A673 (cell line): ENCODE results near the gene SLC9A1. TPM values are rescaled to one million over a fixed set of nuclear protein-coding genes. Genes with fewer than 3 reads are reported as not detected.

ENCODE experiments used
- BruUV-seq: library from RNA; stranded (reverse); fragments of 400-500 nt; replicated peaks from 2 replicates; lab custom pipeline; 2021; lab: Mats Ljungman, UMichigan
- CTCF ChIA-PET: fragments of 300-600 bp; sonication (Branson Sonifier 250); formaldehyde crosslinking; loops from one replicate; lab custom pipeline; 2022; ENCODE audit warnings: antibody characterized with exemption; lab: Charles Lee
- POLR2A ChIA-PET: fragments of 300-600 bp; sonication (Branson Sonifier 250); formaldehyde crosslinking; loops from one replicate; lab custom pipeline; 2022; ENCODE audit warnings: antibody characterized with exemption; ENCODE audit not compliant: low non-redundant PET; lab: Charles Lee
- DNase-seq: peaks from one replicate; pipeline ENCODE4 v3.0.0-alpha.2; 2015; ENCODE audit warnings: low spot score
- H3K27ac ChIP-seq: fragments of 200-600 bp; sonication (generic); 2 replicates; pipeline ENCODE4 v1.5.1; 2016; ENCODE audit warnings: mixed run types, low read depth, mild to moderate bottlenecking, mixed read lengths, antibody characterized with exemption, low read length; ENCODE audit not compliant: poor library complexity, severe bottlenecking
- H3K27me3 ChIP-seq: fragments of 200-600 bp; sonication (generic); replicated peaks from 2 replicates; pipeline ENCODE4 v1.6.1; 2017; ENCODE audit warnings: mixed run types, low read depth, mild to moderate bottlenecking, mixed read lengths, antibody characterized with exemption, low read length; ENCODE audit not compliant: insufficient read depth, poor library complexity
- H3K36me3 ChIP-seq: fragments of 200-600 bp; sonication (generic); 2 replicates; pipeline ENCODE4 v1.6.1; 2016; ENCODE audit warnings: mixed run types, mild to moderate bottlenecking, mixed read lengths, antibody characterized with exemption, low read length; ENCODE audit not compliant: insufficient read depth, poor library complexity, severe bottlenecking
- H3K4me1 ChIP-seq: fragments of 200-600 bp; sonication (generic); 2 replicates; pipeline ENCODE4 v1.6.1; 2017; ENCODE audit warnings: mixed run types, mild to moderate bottlenecking, mixed read lengths, antibody characterized with exemption, low read length; ENCODE audit not compliant: insufficient read depth, poor library complexity, severe bottlenecking
- H3K4me3 ChIP-seq: fragments of 200-600 bp; sonication (generic); 2 replicates; pipeline ENCODE4 v1.5.1; 2016; ENCODE audit warnings: low read depth, mixed run types, mild to moderate bottlenecking, mixed read lengths, low read length; ENCODE audit not compliant: poor library complexity, severe bottlenecking
- H3K9me3 ChIP-seq: fragments of 200-600 bp; sonication (generic); 2 replicates; pipeline ENCODE4 v1.6.1; 2016; ENCODE audit warnings: mixed run types, low read depth, mild to moderate bottlenecking, mixed read lengths, antibody characterized with exemption, low read length; ENCODE audit not compliant: poor library complexity, severe bottlenecking
- CTCF ChIP-seq: fragments of 300-800, 200-600 bp; sonication (generic); conservative IDR thresholded peaks from 2 replicates; pipeline ENCODE4 v1.5.1; 2017; ENCODE audit warnings: low read depth, mild to moderate bottlenecking, antibody characterized with exemption, low read length, moderate library complexity, mixed read lengths
- EZH2 ChIP-seq: fragments of 200-600 bp; sonication (generic); IDR thresholded peaks from 2 replicates; pipeline ENCODE4 v1.6.1; 2017; ENCODE audit warnings: borderline replicate concordance, low read depth, mild to moderate bottlenecking, mixed read lengths, antibody characterized with exemption, low read length; ENCODE audit not compliant: poor library complexity, severe bottlenecking
- intact Hi-C: fragments of 100-400 bp; cut with micrococcal nuclease; formaldehyde crosslinking; loops from one replicate; pipeline ENCODE4 v1.10.0; 2022; ENCODE audit not compliant: unreplicated experiment
- total RNA-seq: library from RNA; stranded (reverse); gene quantifications from 2 replicates; pipeline ENCODE4 v1.2.3, GENCODE V29; 2021

SLC9A1 gene
- total RNA-seq, 1 experiment from 2014 or later, result 30.2 TPM

DNA sequence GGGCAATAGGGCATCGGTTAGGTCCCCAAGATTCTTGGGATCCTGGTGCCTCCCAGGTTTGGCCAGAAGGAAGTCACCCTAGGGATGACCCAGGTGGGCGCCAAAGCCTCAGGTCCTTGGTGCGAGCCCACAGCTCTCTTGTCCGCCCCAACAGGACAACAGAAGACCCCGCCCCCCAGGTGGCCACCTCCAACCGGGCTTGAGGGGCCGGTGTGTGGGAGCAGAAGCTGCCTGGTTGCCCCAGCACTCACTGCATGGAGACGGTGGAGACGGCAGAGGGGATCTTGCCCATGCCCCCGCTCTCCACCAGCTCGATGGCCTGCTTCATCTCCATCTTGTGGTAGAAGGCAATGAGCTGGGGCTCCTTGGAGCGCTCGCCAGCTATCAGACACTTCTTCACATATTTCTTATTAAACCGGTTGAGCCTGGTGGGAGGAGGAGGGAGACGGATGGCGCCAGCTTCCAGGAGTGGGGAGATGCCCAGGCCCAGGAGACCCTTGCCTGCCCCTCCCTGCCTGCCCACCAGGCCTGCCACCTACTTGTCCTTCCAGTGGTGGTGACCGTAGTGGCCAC is 52.7 kb downstream of the SLC9A1 start:
- Histone ChIP-seq H3K36me3 (no peaks in the 10 kb centered on the region), H3K27me3 (no peaks in the 10 kb centered on the region), H3K4me3 (no peak overlapping the region), H3K27ac (no peak overlapping the region), H3K9me3 (no peaks in the 10 kb centered on the region), H3K4me1 (peaks cover 16% of the 10 kb centered on the region)
- TF ChIP-seq EZH2, result no peak
- TF ChIP-seq CTCF, result no peak
- intact Hi-C loops, result loop anchor here (1.0 to 2.0 kb wide), 2 partner anchors 97 to 182 kb away; no protein-coding TSS in a partner anchor
- ChIA-PET CTCF (interaction anchor here (0.5 to 4.0 kb wide), 4 partner anchors 12 to 473 kb away, joined by 3 to 34 read pairs (median 12); no protein-coding TSS in a partner anchor), POLR2A (no interaction called here)
- no peak for DNase-seq
- BruUV-seq, result no TSS peak

- DNase-seq, result no peak
These were observed 53.2 kb downstream of the SLC9A1 start for GRCh38 chr1:27101696-27102095.

DNA sequence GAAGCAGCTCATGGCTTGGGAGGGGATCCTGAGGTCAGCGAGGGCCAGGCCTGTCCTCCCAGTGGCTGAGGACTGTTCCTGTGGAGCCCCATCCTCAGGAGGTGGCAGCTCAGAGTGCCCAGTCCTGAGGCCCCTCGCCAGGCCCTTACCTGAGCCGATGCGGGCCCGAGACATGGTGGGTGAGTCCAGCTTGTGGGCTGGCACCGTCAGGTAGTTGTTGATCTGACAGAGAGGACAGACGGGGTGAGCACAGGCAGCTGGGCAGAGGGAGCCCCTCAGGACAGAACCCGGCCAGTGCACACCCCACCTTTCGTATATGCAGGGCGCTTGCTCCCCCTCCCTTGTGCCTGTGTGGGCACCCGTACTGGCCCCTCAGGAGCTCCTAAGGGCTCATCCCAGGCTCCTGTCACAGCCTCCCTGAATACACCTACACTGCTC is 53.9 kb downstream of the SLC9A1 start:
- ChIA-PET POLR2A (no interaction called here), CTCF (interaction anchor here (2.4 to 4.0 kb wide), 2 partner anchors 55 to 57 kb away, joined by 9 to 34 read pairs; no protein-coding TSS in a partner anchor)
- Histone ChIP-seq H3K4me3 (no peak overlapping the region), H3K27ac (no peak overlapping the region), H3K9me3 (no peaks in the 10 kb centered on the region), H3K27me3 (no peaks in the 10 kb centered on the region), H3K4me1 (peaks cover 16% of the 10 kb centered on the region), H3K36me3 (no peaks in the 10 kb centered on the region)
- DNase-seq, result no peak
- intact Hi-C loops, result no loop called here
- no TSS peak for BruUV-seq
- TF ChIP-seq CTCF, result no peak
- TF ChIP-seq EZH2, result no peak

More at GRCh38 chr1:27101696-27102095, 53.2 kb downstream of the SLC9A1 start:
- intact Hi-C loops, result loop anchor here (1.0 to 2.0 kb wide), 2 partner anchors 97 to 183 kb away; no protein-coding TSS in a partner anchor
- ChIA-PET POLR2A (no interaction called here), CTCF (interaction anchor here (1.1 to 4.0 kb wide), 2 partner anchors 57 to 195 kb away, joined by 15 to 34 read pairs; no protein-coding TSS in a partner anchor)
- H3K27ac ChIP-seq, result no peak overlapping the region
- no peak overlapping the region for H3K4me3 ChIP-seq
- TF ChIP-seq EZH2 (no peak), CTCF (no peak)
- H3K9me3 ChIP-seq, result no peaks in the 10 kb centered on the region
- BruUV-seq, result no TSS peak
- peaks cover 16% of the 10 kb centered on the region for H3K4me1 ChIP-seq
- no peaks in the 10 kb centered on the region for H3K36me3 ChIP-seq
- no peaks in the 10 kb centered on the region for H3K27me3 ChIP-seq
